Activated CD4-positive, alpha-beta T cell treated with anti-CD3 and anti-CD28 coated beads, Interleukin-2, amount 50 U/mL, for 24 hours (primary cell): ENCODE measurements around the gene TM9SF3.
"Not testable (repeated sequence)": the region's sequence is repeated elsewhere in the genome, so short reads cannot be mapped to it uniquely, and the experiment has no call there.

Experiments used
- DNase-seq, 2 donors: peaks; one replicate each; pipeline ENCODE4 v3.0.0-alpha.2; 2020; ENCODE audit warnings: low read depth in 1 of 2, low spot score in 1 of 2

Gene TM9SF3

GRCh38 chr10:96570511-96570910 lies 16.3 kb downstream of the TM9SF3 start:
- DNase-seq = no peak

GRCh38 chr10:96568402-96568801 lies 18.4 kb downstream of the TM9SF3 start:
- DNase-seq = no peak

- DNase-seq = no peak
These were observed 21.0 kb downstream of the TM9SF3 start for GRCh38 chr10:96565774-96566173.

GRCh38 chr10:96560966-96561887 lies 25.6 kb downstream of the TM9SF3 start:
- DNase-seq = no peak

GRCh38 chr10:96560489-96560888 lies 26.3 kb downstream of the TM9SF3 start:
- no peak for DNase-seq

GRCh38 chr10:96556003-96556402 lies 30.8 kb downstream of the TM9SF3 start:
- DNase-seq = no peak

- no peak for DNase-seq
These were observed 31.5 kb downstream of the TM9SF3 start for GRCh38 chr10:96555330-96555729.

GRCh38 chr10:96548589-96548988 lies 38.2 kb downstream of the TM9SF3 start:
- no peak for DNase-seq

GRCh38 chr10:96545558-96545957 lies 41.3 kb downstream of the TM9SF3 start:
- DNase-seq = not testable (repeated sequence)

- no peak for DNase-seq
These were observed 44.9 kb downstream of the TM9SF3 start for GRCh38 chr10:96541921-96542320.

- DNase-seq = no peak
These were observed 46.6 kb downstream of the TM9SF3 start for GRCh38 chr10:96540240-96540639.

- DNase-seq = no peak
These were observed 48.1 kb downstream of the TM9SF3 start for GRCh38 chr10:96538683-96539082.

GRCh38 chr10:96536129-96536528 lies 50.7 kb downstream of the TM9SF3 start:
- DNase-seq = no peak

GRCh38 chr10:96532523-96532922 lies 54.3 kb downstream of the TM9SF3 start:
- DNase-seq = no peak

GRCh38 chr10:96529634-96530279 lies 57.1 kb downstream of the TM9SF3 start:
- no peak for DNase-seq

- no peak for DNase-seq
These were observed 62.1 kb downstream of the TM9SF3 start for GRCh38 chr10:96524741-96525140.

- no peak for DNase-seq
These were observed 69.5 kb downstream of the TM9SF3 start for GRCh38 chr10:96517284-96517683.

GRCh38 chr10:96516337-96516736 lies 70.5 kb downstream of the TM9SF3 start:
- no peak for DNase-seq

GRCh38 chr10:96513698-96514561 lies 72.9 kb downstream of the TM9SF3 start, which contains the start of gene TLL2:
Gene TLL2, minus strand, starts transcription at chr10:96513926. Its CDS starts 241 bp downstream, at chr10:96513685.
- peak in 1 of 2 donors; percentile 21 for DNase-seq

GRCh38 chr10:96513305-96513697 lies 73.5 kb downstream of the TM9SF3 start:
- DNase-seq = peak in 1 of 2 donors; percentile 15
